Activated T-helper 1 cell treated with Interleukin-2 at 50 U/mL for 16 hours (primary cell): Measurements from ENCODE around the gene HIPK1.
"Not testable (repeated sequence)": the region's sequence is repeated elsewhere in the genome, so short reads cannot be mapped to it uniquely, and the experiment has no call there.

Experiments
- DNase-seq: peaks from one replicate; pipeline ENCODE4 v3.0.0-alpha.2; 2020; ENCODE audit warnings: low read depth

The HIPK1 gene

DNA sequence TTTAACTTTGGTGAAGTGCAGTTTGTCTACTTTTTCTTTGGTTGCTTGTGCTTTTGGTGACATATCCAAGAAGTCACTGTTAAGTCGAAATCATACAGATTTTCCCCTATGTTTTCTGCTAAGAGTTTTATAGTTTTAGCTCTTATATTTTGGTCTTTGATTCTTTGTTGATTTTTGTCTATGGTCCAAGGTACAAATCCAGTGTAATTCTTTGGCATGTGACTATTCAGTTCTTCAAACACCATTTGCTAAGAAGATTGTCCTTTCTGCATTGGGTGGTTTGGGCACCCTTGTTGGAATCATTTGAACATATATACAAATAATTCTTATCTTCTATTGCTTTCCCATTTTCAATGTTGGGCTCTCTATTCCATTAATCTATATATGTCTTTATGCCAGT, 16.2 kb downstream of the HIPK1 start:
- no peak for DNase-seq

GRCh38 chr1:113946112-113946511, 17.0 kb downstream of the HIPK1 start:
- DNase-seq: no peak

- no peak for DNase-seq
Observed at GRCh38 chr1:113946678-113947387, 17.7 kb downstream of the HIPK1 start.

- DNase-seq: no peak
Observed at GRCh38 chr1:113947388-113948107, 18.4 kb downstream of the HIPK1 start.

DNA sequence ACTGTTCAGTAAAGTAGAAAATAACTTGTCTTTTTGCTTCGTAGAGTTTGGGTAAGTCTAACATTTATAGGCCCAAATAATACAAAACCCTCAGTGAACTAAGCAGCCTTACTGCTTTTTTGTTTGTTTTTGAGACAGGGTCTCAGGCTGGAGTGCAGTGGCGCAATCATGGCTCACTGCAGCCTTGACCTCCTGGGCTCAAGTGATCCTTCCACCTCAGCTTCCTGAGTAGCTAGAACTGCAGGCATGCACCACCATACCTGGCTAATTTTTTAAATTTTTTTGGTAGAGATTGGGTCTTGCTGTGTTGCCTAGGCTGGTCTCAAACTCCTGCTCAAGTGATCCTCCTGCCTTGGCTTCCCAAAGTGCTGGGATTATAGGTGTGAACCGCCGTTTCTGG, 19.0 kb downstream of the HIPK1 start:
- not testable (repeated sequence) for DNase-seq

DNA sequence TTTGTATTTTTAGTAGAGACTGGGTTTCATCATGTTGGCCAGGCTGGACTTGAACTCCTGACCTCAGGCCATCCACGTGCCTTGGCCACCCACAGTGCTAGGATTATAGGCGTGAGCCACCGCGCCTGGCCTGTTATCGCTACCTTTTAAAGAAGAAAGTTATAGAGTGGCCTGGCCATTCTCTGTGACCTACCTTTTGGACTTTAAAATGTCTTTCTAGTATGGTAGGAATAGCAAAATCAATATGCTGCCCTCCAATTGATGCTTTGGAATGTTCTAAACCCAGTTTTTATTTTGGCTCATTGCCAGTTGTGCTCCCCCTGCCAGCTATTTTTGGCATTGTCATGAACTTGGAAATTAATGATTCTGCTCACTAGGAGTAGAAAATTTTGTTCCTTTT, 19.9 kb downstream of the HIPK1 start:
- no peak for DNase-seq

GRCh38 chr1:113950908-113951307, 21.8 kb downstream of the HIPK1 start:
- no peak for DNase-seq

- DNase-seq: no peak
Observed at GRCh38 chr1:113951719-113952118, 22.6 kb downstream of the HIPK1 start.

GRCh38 chr1:113957984-113958383, 28.9 kb downstream of the HIPK1 start:
- no peak for DNase-seq

DNA sequence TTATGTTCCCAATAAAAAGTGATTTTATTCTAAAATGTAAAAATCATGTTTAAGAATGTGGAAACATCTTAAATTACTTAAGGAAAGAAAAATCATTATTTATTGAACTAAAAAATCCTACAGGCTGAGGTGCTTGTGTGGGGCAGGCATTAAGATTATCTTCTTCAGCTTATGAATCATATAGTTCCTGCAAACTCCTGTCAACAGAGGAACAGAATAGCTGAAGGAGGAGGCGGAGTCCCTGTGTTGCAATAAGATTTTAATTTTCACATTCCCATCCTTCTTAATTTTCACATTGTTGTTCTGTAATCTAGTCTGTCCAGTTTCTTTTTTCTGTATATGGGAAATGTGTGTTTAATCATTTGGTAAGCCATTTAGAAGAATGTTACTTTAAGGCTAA, 29.6 kb downstream of the HIPK1 start:
- DNase-seq: no peak

DNA sequence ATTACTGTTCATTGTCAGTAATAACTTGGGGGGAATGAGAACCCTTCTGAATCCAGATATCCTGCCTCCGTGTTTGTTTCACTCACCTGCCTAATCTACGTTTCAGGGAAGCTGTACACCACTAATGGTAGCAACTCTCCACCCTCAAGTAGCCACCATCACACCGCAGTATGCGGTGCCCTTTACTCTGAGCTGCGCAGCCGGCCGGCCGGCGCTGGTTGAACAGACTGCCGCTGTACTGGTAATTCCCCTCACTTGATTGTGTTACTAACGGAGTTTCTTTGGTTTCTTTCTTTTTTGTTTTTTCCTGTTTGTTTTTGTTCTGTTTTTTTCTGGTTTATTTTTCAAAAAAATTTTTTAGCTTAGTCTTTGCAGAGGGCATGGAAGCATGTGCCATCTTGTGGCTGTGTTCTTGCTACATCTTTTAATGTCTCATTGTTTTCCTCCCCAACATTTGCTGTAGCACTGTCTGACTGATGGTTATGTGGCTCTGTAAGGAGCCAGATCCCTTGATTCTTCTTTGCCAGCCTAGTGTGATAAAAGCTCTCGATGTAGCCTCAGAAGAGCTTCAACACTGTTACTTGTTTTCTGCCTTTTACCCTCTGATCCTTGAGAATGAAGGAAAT, 34.3 kb downstream of the HIPK1 start:
- DNase-seq: no peak

- DNase-seq: no peak
Observed at GRCh38 chr1:113965703-113966412, 36.7 kb downstream of the HIPK1 start.

GRCh38 chr1:113972954-113973353, 43.8 kb downstream of the HIPK1 start:
- DNase-seq: no peak

DNA sequence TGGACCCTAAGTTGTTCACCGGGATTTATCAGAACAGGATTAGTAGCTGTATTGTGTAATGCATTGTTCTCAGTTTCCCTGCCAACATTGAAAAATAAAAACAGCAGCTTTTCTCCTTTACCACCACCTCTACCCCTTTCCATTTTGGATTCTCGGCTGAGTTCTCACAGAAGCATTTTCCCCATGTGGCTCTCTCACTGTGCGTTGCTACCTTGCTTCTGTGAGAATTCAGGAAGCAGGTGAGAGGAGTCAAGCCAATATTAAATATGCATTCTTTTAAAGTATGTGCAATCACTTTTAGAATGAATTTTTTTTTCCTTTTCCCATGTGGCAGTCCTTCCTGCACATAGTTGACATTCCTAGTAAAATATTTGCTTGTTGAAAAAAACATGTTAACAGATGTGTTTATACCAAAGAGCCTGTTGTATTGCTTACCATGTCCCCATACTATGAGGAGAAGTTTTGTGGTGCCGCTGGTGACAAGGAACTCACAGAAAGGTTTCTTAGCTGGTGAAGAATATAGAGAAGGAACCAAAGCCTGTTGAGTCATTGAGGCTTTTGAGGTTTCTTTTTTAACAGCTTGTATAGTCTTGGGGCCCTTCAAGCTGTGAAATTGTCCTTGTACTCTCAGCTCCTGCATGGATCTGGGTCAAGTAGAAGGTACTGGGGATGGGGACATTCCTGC, 46.2 kb downstream of the HIPK1 start:
- no peak for DNase-seq

DNA sequence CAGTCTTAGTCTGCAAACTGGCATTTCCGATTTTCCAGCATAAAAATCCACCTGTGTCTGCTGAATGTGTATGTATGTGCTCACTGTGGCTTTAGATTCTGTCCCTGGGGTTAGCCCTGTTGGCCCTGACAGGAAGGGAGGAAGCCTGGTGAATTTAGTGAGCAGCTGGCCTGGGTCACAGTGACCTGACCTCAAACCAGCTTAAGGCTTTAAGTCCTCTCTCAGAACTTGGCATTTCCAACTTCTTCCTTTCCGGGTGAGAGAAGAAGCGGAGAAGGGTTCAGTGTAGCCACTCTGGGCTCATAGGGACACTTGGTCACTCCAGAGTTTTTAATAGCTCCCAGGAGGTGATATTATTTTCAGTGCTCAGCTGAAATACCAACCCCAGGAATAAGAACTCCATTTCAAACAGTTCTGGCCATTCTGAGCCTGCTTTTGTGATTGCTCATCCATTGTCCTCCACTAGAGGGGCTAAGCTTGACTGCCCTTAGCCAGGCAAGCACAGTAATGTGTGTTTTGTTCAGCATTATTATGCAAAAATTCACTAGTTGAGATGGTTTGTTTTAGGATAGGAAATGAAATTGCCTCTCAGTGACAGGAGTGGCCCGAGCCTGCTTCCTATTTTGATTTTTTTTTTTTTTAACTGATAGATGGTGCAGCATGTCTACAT, 47.6 kb downstream of the HIPK1 start:
- no peak for DNase-seq

- no peak for DNase-seq
Observed at GRCh38 chr1:113977906-113978305, 48.8 kb downstream of the HIPK1 start.

GRCh38 chr1:113978863-113979702, 50.0 kb downstream of the HIPK1 start, which contains the start of gene OLFML3:
OLFML3 (plus strand) TSS chr1:113979474; CDS start chr1:113979517, 43 bp downstream.
- no peak for DNase-seq

GRCh38 chr1:113980110-113980509, 51.0 kb downstream of the HIPK1 start:
- DNase-seq: no peak

GRCh38 chr1:113981962-113982931, 53.1 kb downstream of the HIPK1 start:
- no peak for DNase-seq
